Stimulated activated CD4-positive, alpha-beta T cell treated with anti-CD3 and anti-CD28 coated beads, Interleukin-4, amount 100 ng/mL, for 24 hours (primary cell): ENCODE results near the gene CAMK1D.
"Not testable (repeated sequence)": the region's sequence is repeated elsewhere in the genome, so short reads cannot be mapped to it uniquely, and the experiment has no call there.

Source experiments
- DNase-seq: peaks from one replicate; pipeline ENCODE4 v3.0.0-alpha.2; 2020

Gene CAMK1D

GRCh38 chr10:12348870-12349628 is at the start of gene CAMK1D:
Gene CAMK1D, plus strand, starts transcription at chr10:12349547.
- peak; percentile 81 for DNase-seq

DNA sequence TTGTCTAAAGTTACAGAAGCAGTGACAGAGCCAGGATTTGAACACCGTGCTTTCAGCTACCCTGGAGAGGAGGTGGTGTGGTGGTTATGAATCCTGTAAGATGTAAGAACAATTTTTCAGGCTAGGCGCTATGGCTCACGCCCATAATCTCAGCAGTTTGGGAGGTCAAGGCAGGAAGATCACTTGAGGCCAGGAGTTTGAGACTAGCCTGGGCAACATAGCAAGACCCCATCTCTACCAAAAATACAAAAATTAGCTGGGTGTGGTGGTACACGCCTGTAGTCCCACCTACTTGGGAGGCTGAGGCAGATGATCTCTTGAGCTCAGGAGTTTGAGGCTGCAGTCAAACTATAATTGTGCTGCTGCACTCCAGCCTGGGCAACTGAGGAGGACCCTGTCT is 48.3 kb upstream of the CAMK1D start:
- DNase-seq = not testable (repeated sequence)

GRCh38 chr10:12308057-12308456 is 41.3 kb upstream of the CAMK1D start:
- DNase-seq = no peak

DNA sequence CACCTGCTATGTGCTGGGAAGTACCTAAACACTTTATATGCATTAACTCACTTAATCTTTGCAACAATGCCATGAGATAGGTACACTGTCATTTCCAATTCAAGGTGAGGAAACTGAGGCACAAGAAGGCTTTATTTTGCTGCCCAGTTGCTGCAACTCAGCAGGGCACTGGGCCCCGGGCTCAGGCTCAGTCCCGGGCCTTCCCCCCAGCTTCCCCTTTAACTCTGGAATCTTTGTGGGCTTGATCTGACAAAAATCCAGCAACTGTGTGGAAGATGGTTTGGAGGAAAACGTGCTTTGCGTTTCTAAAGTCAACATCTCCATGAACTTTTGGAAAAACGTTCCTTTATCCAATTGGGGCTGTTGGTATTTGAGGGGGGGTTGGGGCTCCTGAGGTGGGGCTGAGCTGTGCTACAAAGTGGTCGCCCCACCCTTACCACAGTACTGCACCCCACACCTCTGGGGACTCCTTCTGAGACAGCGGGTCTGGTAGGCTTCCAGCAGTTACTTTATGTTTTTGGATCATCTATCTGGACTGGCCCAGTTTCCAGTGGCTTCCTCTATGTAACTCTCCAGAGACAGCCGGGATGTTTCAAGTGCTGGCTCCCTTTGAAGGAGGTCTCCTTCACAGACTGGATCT is 40.5 kb upstream of the CAMK1D start:
- no peak for DNase-seq

GRCh38 chr10:12309783-12310182 is 39.6 kb upstream of the CAMK1D start:
- not testable (repeated sequence) for DNase-seq

GRCh38 chr10:12314836-12315235 is 34.5 kb upstream of the CAMK1D start:
- no peak for DNase-seq

DNA sequence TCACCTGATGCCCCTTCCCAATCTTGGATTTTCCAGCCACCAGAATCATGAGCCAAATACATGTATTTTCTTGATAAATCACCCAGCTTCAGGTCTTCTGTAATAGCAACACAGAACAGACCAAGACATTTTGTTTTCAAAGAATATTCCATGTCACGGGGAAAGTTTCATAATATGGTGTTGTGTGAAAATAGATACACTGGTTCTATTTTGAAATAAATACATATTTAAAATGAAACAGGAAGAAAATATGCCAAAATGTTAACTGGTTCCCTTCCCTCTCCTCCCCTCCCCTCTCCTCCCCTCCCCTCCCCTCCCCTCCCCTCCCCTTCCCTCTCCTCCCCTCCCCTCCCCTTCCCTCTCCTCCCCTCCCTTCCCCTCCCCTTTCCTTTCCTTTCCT is 30.3 kb upstream of the CAMK1D start:
- DNase-seq = no peak

GRCh38 chr10:12320892-12321291 is 28.5 kb upstream of the CAMK1D start:
- DNase-seq = no peak

GRCh38 chr10:12321641-12322040 is 27.7 kb upstream of the CAMK1D start:
- DNase-seq = no peak

DNA sequence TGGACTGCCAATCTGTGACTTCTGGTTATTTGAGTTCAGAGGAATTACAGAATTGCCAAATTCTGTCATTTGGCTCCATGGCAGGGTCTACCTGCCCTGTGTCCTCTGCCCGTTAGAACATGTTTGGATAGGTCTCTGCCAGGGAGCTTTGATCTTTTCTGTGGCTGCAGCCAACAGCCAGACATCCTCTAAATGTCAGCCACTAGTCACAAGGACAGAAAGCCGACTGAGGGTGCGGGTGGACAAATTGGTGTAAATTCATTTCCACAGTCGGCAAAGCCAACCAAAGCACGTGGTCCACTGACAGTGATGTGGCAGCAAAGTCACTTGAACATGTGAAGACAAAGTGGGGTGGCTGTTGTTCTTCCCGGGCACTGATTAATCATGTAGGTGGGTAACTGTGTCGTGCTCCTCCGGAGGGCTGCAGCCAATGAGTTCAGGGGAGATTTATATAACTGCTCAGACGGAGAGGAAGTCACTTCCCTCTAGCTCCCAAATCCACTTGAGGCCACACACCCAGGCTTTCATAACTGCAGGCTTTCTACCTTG is 26.7 kb upstream of the CAMK1D start:
- DNase-seq = no peak

- DNase-seq = no peak
Measured at GRCh38 chr10:12324530-12324929, 24.8 kb upstream of the CAMK1D start.

DNA sequence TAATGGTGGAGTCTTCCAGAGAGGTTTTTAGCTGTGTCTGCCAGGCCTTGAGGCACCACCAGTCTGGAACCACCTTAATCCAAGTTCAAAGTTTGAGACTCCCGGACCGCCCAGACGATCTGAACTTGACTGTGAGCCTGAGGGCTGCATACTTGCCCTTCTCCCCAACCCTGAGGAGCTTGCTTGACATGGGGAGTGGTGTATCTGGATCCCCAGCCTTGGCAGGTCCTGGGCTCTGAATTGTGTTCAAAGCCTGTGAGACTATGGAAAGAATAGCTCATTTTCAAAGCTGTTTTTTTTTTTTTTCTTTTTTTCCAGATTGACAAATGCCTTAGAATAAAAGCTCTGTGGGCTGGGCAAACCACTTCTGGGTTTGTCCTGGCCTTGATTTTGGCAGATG is 22.3 kb upstream of the CAMK1D start:
- DNase-seq = no peak

DNA sequence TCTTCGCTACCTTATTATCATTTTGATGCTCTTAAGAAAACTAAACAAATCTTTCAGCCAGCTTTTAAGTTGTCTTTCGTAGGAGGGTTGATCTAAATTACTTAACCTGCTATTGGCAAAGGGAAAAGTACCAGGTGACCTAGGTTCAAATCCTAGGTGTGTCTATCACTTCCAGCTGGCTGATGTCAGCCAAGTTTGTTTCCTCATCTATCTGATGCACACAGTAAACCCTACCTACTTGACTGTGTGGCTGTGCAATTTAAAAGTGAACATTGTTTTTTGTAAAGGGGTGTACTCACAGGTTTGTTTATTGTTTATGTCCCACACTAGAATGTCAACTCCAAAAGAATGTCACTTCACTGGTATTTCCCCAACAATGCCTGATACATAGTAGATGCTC is 21.9 kb upstream of the CAMK1D start:
- DNase-seq = no peak

DNA sequence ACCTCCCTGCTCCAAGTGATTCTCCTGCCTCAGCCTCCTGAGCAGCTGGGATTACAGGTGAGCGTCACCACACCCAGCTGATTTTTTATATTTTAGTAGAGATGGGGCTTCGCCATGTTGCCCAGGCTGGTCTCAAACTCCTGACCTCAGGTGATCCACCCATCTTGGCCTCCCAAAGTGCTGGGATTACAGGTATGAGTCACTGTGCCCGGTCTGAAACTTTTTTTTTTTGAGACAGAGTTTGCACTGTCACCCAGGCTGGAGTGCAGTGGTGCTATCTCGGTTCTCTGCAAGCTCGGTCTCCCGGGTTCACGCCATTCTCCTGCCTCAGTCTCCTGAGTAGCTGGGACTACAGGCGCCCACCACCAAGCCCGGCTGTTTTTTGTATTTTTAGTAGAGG is 21.0 kb upstream of the CAMK1D start:
- DNase-seq = not testable (repeated sequence)

DNA sequence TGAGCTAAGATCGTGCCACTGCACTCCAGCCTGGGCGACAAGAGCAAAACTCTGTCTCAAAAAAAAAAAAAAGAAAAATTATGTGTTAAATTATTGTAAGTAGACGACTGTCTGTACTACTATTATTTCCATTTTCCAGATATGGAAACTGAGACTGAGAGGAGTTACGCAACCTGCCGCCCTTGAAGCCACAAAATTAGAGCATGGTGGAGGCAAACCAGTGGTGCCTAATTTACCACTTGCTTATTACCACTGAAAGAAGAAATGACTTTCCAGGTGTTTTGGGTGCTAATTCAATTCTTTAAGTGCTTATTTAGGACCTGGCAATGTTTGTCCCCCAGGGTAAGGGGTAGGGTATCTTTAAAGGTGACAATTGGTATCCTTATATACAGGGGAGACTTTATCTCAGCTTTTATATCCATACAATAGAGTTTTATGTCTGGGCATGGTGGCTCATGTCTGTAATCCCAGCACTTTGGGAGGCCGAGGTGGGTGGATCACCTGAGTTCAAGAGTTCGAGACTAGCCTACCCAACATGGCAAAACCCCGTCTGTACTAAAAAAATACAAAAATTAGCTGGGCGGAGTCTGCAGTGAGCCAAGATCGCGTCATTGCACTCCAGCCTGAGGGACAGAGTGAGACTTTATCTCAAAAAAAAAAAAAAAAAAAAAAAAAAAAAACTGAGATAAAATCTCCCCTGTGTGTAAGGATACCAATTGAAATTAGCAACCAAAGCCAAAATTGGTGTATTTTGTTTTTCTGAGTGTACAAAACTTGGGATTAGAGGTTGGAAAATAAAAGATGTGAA is 16.6 kb upstream of the CAMK1D start:
- no peak for DNase-seq

- peak; percentile 52 for DNase-seq
Measured at GRCh38 chr10:12333380-12334185, 15.8 kb upstream of the CAMK1D start.

DNA sequence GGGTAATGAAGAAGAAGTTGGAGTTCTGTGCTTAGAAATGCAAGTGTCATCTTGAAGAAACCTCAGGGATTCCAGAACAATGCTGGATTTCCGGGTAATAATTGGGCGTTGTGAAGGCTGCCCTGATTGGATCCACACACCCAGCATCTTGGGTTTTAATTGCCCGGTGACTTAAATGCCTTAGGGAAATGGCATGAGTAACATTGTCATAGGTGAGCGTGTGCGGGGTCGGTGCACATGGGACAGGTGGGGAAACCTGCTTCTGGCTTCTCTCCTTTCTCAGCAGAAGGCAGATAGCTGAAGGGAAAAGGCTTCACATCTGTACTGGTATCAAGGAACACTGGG is 15.2 kb upstream of the CAMK1D start:
- DNase-seq = no peak

DNA sequence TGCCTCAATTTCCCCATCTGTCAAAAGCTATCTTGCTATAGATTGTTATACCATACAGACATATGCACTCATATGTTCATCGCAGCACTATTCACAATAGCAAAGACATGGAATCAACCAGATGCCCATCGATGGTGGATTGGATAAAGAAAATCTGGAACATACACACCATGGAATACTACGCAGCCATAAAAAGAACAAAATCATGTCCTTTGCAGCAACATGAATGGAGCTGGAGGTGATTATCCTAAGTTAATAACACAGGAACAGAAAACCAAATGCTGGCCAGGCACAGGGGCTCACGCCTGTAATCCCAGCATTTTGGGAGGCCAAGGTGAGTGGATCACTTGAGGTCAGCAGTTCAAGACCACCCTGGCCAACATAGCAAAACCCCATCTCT is 14.2 kb upstream of the CAMK1D start:
- DNase-seq = not testable (repeated sequence)

DNA sequence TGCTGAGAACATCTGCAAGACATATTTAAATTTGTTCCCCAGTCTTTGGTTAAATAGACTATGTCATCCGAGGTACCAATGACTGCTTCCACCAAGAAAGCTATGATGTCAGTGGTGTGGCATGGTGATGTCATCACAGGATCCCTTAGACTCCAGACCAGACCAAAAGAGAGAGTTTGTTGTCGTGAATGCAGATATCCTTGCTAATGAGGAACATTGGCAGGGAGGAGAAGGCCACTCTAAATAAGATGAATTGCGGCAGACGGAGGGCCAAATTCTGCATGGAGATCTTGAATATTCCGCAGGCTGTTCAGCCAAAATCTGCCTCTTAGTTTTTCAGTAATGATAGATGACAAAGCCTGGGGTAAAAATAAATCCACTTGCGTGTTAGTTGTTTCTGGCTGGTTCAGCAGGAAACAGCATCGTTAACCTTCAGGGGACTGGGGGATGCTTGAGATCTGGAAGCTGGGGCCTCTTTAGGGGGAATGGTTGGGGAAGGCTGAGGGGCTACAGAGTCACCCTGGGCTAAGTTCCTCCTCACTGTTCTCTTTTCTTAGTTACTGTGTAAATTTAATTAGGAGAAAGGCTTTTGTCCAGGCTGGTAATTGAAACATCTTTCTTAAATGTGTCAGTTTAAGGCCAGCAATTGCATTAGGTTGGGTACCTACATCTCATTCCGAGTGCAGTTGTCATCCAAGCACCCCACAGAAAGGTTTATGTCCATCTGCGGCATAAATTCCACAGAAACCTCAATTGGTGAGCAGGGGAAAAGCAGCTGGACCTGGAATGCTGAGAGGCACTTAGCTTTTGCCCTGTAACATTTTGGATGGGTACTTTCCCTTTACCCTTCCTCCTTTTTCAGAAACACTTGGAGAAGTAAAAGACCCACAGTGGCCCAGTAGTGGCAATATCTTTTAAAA is 11.6 kb upstream of the CAMK1D start:
- no peak for DNase-seq

- no peak for DNase-seq
Measured at GRCh38 chr10:12338981-12339380, 10.4 kb upstream of the CAMK1D start.

DNA sequence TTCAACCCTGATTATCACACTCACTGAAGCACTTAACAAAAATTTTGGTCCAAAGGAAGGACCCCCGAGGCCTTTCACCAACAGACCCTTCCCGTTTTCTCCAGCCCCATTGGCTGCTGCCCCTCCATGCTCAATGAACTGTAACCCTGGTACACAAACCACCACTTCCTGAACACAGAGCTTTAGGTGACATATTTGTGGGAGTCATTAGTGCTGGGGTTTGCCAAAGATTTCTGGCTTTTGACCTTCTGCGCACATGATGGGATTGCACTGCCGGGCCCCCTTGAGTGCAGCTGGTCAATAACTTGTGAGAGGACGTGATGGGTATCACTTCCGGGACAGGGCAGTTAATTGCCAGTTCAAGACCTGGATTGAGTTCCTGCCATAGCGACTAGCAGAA is 9.0 kb upstream of the CAMK1D start:
- DNase-seq = no peak

DNA sequence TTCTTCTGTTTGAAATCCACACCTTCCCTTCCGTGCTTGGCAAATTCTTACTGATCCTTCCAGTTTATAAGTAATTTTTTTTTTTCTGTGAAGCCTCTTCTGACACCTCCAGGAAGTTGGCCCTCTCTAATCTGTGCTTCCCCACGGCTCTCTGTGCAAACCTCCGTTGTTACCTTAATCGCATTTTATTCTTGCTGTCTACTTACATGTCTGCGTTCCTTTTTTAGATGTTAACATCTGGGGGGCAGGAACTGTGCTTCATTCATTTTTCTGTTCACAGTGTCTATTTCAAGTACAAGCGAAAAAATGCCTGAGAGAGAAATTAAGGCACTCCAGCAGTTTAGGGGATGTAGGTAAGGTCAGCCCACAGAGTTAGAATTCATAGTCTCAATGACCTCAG is 8.4 kb upstream of the CAMK1D start:
- DNase-seq = no peak
